Kidney epithelial cell (primary cell): ENCODE measurements around the gene CLEC10A. TPM values are rescaled to one million over a fixed set of nuclear protein-coding genes. Genes with fewer than 3 reads are reported as not detected.

ENCODE experiments used
- DNase-seq: peaks from one replicate; pipeline ENCODE4 v3.0.0-alpha.2; 2010; ENCODE audit warnings: low read depth
- H3K27me3 ChIP-seq: 2 replicates; pipeline ENCODE4 v1.6.0; 2011; ENCODE audit warnings: low read length; ENCODE audit not compliant: control insufficient read depth, insufficient read depth
- H3K36me3 ChIP-seq: 2 replicates; pipeline ENCODE4 v1.5.1; 2011; ENCODE audit warnings: low read length; ENCODE audit not compliant: control insufficient read depth, insufficient read depth
- H3K4me3 ChIP-seq: 2 replicates; pipeline ENCODE4 v1.5.1; 2011; ENCODE audit warnings: low read depth, mild to moderate bottlenecking, control low read depth, low read length
- CTCF ChIP-seq: IDR thresholded peaks from 2 replicates; pipeline ENCODE4 v1.5.1; 2011; ENCODE audit warnings: mild to moderate bottlenecking, moderate library complexity, low read length, control low read depth, inconsistent platforms; ENCODE audit not compliant: insufficient read depth, poor library complexity, severe bottlenecking
- total RNA-seq: library from RNA; depleted of rRNA; stranded (reverse); fragments of >200 nt; gene quantifications from 2 replicates; pipeline ENCODE4 v1.2.3, GENCODE V29; 2015

The CLEC10A gene
- total RNA-seq, 1 donor from 2014 or later: not detected

GRCh38 chr17:7108981-7109380 lies 28.9 kb upstream of the CLEC10A start:
- TF ChIP-seq CTCF: no peak
- no peak for DNase-seq
- no peak overlapping the region for H3K4me3 ChIP-seq
- peaks cover 6% of the 10 kb centered on the region for H3K27me3 ChIP-seq
- H3K36me3 ChIP-seq: no peaks in the 10 kb centered on the region

- Histone ChIP-seq H3K27me3 (peaks cover 6% of the 10 kb centered on the region), H3K4me3 (no peak overlapping the region), H3K36me3 (no peaks in the 10 kb centered on the region)
- DNase-seq: no peak
- no peak for TF ChIP-seq CTCF
Observed at GRCh38 chr17:7108560-7108925, 28.5 kb upstream of the CLEC10A start.

DNA sequence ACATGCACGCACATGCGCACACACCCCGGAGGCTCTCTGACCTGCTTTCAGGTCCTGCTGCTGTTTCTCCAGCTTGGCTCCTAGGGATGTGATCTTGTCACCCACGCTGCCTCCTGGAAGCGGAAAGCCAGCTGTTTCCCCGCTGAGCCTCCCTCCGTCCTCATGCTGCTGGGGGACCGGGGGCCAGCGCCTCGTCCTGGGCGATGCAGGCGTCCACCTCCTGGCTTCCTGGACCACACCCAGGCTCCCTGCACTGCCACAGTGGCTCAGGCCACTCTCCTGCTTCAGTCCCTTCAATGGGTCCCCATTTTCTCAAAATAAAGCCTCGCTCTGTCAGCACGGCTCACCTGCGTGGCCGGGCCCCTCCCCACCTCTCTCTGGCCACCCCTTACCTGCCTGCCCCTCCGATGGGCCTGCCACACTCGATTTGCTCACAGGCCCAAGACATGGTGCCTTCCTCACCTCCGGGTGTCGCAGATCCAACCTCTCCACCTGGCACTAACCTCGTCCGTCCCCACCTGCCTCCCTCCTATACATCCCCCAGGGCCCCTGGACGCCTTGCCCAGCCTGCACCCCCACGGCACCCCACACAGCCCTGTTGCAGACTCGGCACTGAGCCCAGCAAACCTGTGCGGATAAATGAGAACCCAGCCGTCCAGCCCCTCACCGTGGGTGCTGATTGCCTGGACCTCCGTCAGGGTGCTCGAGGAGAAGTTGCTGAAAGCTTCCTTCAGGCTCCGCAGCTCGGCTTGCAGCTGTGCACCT lies 27.9 kb upstream of the CLEC10A start:
- H3K4me3 ChIP-seq: no peak overlapping the region
- DNase-seq: no peak

GRCh38 chr17:7107012-7107754 lies 27.1 kb upstream of the CLEC10A start:
- Histone ChIP-seq H3K4me3 (no peak overlapping the region), H3K36me3 (no peaks in the 10 kb centered on the region), H3K27me3 (peaks cover 12% of the 10 kb centered on the region)
- TF ChIP-seq CTCF: no peak
- no peak for DNase-seq

More for the DNA sequence above, 27.9 kb upstream of the CLEC10A start:
- no peak for TF ChIP-seq CTCF
- Histone ChIP-seq H3K36me3 (no peaks in the 10 kb centered on the region), H3K27me3 (peaks cover 8% of the 10 kb centered on the region)

DNA sequence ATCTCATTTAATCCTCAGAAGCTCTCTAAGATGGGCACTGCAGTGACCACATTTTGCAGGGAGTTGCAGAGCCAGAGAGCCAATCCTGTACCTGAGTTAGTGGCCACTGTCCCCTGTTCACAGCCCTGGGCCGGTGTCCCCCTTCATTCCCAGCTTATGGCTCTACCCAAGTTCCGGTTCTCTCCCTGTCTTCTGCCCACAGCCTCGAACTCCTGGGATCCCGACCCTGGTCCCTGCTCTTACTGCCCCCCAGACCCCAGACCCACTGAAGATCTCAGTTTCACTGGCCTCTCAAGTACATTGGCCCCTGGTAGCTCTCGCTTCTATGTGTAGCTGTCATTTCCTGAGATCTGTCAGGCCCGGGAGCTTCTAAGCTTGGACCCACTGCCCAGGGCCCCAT lies 22.4 kb upstream of the CLEC10A start:
- TF ChIP-seq CTCF: no peak
- DNase-seq: no peak
- H3K36me3 ChIP-seq: no peaks in the 10 kb centered on the region
- H3K4me3 ChIP-seq: no peak overlapping the region
- H3K27me3 ChIP-seq: peaks cover 18% of the 10 kb centered on the region
